NCI-H69 (cell line): Measurements from ENCODE around the gene SYNGAP1.

Source experiments
- DNase-seq: peaks from one replicate; lab custom pipeline; 2025; lab: John Stamatoyannopoulos, UW

The SYNGAP1 gene

GRCh38 chr6:33404884-33405283 is 15.0 kb upstream of the SYNGAP1 start:
- no peak for DNase-seq

- DNase-seq, result no peak
Observed at GRCh38 chr6:33405386-33405940, 14.4 kb upstream of the SYNGAP1 start.

- no peak for DNase-seq
Observed at GRCh38 chr6:33406126-33406525, 13.7 kb upstream of the SYNGAP1 start.

GRCh38 chr6:33407132-33407718 is 12.6 kb upstream of the SYNGAP1 start:
- DNase-seq, result peak; percentile 21

GRCh38 chr6:33410050-33410710 is 9.7 kb upstream of the SYNGAP1 start:
- DNase-seq, result peak; percentile 99

DNA sequence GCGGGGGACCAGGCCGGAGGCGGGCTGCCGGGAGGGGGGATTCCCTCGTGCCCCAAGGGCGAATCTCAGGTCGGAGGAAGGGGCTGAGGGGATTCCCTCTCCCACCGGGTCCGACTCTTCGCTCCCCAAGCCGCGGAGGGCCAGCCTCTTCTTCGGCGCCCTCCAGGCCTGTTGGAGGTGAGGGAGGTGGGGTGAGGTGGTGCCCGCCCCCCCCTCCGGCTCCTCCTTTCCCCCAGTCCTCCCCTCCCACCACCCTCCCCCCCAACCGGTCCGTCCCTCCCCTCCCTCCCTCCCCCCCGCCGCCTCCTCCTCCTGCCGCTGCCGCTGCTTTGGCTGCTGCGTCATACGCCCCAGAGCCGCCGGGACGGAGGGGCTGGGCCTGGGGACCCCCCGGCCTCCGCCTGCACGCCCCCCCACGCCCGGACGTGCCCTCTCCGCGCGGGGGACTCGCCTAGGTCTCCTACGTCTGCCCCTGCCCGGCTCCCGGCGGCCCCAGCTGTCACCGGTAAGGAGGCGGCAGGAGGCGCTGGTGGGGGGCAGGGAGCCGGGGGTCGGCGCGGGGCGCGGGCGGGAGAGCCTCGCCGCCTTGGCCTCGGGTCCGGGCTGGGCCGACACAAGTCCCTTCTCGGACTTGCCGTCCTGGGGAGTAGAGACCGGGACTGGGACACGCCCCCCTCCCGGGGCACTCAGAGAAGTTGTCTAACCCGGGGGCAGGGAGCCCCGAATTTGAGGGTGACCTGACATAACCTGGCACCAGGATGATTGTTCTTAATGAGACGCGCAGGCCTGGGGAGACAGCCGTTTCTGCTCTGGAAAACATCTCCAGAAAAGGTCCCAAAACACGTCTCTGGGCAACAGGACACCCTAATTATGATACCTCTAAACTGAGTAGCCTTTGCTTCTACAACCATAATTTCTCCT is 8.9 kb upstream of the SYNGAP1 start, which contains the start of gene PHF1:
Gene PHF1, plus strand, starts transcription at position 304 of the 921 bp plus-strand sequence. CDS start 1,250 bp downstream, outside the sequence.
- peak; percentile 92 for DNase-seq

- no peak for DNase-seq
Observed at GRCh38 chr6:33411632-33412005, 8.2 kb upstream of the SYNGAP1 start.

DNA sequence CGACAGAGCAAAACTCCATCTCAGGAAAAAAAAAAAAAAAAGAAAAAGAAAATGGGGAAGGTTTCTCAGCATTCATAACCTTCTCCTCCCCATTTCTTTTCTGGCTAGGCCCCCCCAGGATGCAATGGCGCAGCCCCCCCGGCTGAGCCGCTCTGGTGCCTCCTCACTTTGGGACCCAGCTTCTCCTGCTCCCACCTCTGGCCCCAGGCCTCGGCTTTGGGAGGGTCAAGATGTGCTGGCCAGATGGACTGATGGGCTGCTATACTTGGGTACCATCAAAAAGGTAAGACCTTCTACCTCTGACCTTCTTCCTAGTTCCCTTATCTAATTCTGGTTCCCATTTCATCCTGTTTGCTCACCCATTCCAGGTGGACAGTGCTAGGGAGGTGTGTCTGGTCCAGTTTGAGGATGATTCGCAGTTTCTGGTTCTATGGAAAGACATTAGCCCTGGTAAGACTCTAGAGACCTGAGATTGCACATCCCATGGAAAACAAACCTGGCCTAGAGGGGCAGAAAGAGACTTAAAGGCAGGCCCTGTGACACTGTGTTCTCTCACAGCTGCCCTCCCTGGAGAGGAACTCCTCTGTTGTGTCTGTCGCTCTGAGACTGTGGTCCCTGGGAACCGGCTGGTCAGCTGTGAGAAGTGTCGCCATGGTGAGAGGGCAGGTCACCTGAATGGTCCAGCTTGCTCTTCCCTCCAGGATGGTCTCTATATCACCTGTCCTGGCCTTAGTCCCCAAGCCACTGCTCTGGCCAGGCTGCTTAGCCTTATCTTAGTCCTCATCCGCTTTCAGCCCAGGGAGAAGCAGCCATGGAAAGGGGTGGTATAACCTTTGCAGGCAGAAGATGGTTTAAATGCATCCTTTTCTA is 7.5 kb upstream of the SYNGAP1 start:
- DNase-seq, result no peak

GRCh38 chr6:33413241-33414120 is 6.4 kb upstream of the SYNGAP1 start:
- DNase-seq, result no peak

- peak; percentile 20 for DNase-seq
Observed at GRCh38 chr6:33414592-33415271, 5.1 kb upstream of the SYNGAP1 start.

DNA sequence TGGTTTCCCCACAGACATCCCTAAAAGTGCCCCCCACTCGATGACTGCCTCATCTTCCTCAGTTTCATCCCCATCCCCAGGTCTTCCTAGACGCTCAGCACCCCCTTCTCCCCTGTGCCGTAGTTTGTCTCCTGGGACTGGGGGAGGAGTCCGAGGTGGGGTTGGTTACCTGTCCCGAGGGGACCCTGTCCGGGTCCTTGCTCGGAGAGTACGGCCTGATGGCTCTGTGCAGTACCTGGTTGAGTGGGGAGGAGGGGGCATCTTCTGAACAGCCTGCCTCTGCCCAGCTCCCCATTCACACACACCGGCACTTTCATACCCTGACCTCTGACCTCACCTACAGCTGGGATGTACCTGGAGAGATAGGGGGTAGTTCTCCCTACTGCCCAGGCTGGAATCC is 4.0 kb upstream of the SYNGAP1 start:
- DNase-seq, result no peak

DNA sequence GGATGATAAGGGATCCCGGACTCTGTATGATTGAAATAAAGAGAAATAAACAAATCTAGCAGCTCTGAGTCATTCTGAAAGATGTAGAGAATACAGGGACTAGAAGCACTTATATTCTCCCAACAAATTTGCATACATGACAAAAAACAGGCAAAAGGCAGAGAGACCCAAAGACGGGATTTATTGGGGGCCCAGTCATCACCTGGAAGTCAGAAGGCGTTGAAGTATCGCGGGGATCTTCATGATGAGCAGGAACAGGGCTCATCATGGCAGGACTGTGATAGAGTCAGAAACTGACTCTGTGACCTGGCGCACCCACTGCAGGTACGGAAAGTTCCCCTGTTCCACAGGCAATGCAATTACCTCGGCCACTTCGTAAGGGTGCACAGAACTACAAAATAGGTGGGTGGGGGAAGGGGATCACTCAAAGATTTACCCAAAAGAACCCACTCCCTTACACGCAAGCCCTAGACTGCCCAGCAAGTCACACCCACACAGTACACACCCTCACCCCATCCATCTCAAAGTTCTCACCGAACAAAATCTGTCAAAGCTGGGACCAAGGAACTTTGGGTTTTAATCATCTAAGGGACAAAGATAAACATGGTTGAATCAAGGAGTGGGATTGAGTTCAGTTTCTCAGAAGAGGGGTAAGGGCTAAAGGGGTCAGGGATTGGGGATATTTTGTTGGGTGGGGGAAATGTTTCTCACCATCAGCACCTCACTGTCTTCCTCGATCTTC is 3.3 kb upstream of the SYNGAP1 start:
- DNase-seq, result no peak

DNA sequence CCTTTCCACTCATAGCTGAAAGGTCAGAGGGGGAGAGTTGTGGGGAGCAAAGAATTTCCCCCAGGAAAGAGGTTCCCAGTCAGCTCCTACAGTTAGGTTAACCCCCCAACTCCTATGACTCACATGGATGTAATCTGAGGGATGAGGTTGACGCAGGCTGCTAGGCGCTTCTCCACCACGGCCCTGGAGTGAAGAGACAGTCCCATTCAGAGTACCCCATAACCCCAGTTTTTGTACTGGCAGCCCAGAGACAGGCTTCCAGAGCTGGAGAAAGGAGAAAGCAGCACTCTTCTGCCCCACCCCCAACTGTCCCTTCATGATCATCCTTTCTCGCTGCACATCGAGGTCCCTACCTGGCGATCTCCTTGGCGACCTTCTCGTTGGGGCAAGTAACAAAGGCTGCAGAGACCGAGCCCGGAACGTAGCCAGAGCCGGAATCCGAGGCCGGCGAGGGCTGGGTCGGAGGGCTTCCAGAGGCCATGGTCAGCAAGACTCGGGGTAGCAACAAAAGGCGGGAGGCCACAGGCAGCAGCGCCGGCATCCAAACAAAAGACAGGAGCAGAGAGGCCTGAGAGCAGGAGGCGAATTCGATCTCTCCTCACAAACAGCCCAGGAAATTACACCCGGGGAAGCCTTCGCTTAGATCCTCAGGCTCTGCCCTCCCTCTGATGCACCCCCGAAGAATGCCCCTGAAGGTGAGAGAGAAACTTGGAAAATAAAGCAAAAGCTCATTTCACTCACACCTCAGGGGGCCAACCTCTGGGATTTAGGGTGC is 2.5 kb upstream of the SYNGAP1 start:
- DNase-seq, result peak; percentile 66

DNA sequence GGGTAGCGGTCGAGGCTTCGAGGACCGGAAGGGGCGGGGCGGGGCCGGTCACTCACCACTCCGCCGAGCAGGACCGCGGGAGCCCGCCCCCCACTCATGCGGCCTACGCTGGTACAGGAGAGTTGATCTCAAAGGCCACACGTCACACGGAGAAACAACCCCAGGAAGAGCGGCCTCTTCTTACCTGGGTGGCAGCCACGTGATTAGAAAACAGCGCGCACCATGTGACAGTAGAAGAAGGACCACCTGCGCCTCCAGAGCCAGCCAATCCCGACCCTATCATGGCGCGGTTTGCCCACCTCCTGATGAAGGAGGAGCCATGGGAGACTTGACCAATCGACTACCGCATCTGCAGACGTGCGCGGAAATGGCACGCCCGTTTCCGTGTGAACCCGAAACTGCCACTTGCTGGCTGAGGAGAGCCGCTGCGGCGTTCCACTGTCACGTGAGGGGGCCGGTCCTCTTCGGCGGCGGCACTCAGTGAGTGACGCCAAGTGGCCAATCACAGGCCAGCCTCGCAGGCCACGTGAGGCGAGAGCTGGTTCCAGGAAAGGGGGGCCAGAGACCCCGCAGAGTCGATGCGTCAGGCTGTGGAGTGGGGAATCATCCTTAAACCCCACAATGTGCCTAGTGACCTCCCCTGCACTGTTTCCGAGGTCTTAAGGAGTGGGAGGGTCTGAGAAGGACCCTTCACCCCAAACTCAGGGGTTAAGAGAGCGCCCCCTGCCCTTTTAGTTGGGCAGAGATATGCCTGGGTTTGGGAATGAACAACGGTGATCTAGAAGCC is 1.8 kb upstream of the SYNGAP1 start, which contains the start of gene CUTA:
Gene CUTA, minus strand, starts transcription at position 205 of the 787 bp plus-strand sequence. Its CDS starts 107 bp downstream, at position 98.
- DNase-seq, result peak; percentile 100

DNA sequence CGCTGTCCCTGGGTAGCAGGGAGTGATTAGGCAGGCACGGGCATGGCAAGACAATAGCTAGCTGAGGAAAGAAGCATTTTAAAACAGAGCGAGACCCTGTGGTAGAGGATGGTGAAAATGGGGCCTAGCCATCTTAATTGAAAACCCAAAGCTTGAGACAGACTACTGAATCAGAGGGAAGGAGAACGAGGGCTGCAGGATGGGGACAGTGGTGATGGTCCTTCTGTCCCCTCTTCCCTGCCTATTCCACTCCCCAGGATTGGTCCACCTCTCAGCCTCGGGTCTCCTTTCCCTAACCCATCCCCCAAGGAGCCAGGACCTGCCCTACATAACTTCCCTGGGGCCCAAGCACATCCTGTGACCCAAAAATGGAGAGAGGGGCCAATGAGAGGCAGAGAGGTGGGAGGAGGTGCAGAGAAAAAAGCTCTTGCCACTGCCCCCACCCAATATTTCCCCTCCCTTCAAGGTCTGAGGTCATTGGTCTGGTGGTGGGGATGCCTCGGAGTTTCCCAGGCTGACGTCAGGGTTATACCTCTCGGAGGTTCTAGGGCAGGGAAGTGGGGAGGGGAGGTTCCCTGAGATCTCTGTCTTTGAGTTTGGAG is 1.1 kb upstream of the SYNGAP1 start:
- peak; percentile 60 for DNase-seq

GRCh38 chr6:33420491-33421343 is 852 bp downstream of the SYNGAP1 start:
- DNase-seq, result peak; percentile 69
